Right lobe of liver (tissue), 6 donors: ENCODE data around the gene TBX4. TPM values are rescaled to one million over a fixed set of nuclear protein-coding genes. Genes with fewer than 3 reads are reported as not detected.

ENCODE experiments used
- ATAC-seq, 4 donors: fragments of 200-7000 bp; cut with Tn5 transposase; one replicate each; pipeline ENCODE4 v1.9.1; 2020; ENCODE audit warnings: mild to moderate bottlenecking in 4 of 4, moderate library complexity in 4 of 4
- DNase-seq, 3 donors: peaks; one replicate each; pipeline ENCODE4 v3.0.0-alpha.2; 2020
- H3K27ac ChIP-seq, 3 donors: fragments of 200-600 bp; one replicate each; pipeline ENCODE4 v1.8.0; 2022
- H3K27me3 ChIP-seq, 2 donors: fragments of 200-600 bp; one replicate each; pipeline ENCODE4 v1.8.0; 2022
- H3K36me3 ChIP-seq, 4 donors: fragments of 200-600 bp; sonication (generic) in 1 of 4; one replicate each; pipeline versions ENCODE4 v1.5.1 to v1.8.0; 2017 to 2022; ENCODE audit warnings: control low read depth in 1 of 4
- H3K4me1 ChIP-seq, 4 donors: fragments of 200-600 bp; sonication (generic) in 1 of 4; one replicate each; pipeline versions ENCODE4 v1.5.1 to v1.8.0; 2017 to 2022; ENCODE audit warnings: control low read depth in 1 of 4
- H3K4me3 ChIP-seq, 3 donors: fragments of 200-600 bp; one replicate each; pipeline ENCODE4 v1.8.0; 2022
- H3K9me3 ChIP-seq, 4 donors: fragments of 200-600 bp; sonication (generic) in 1 of 4; one replicate each; pipeline versions ENCODE4 v1.5.1 to v1.8.0; 2017 to 2022; ENCODE audit warnings: control low read depth in 1 of 4
- CTCF ChIP-seq, 4 donors: fragments of 200-600 bp in 3 of 4; fragments of 450-650 bp in 1 of 4; IDR thresholded peaks; one replicate each; pipeline versions ENCODE4 v1.5.1 to v1.8.0; 2016 to 2022; ENCODE audit warnings: antibody characterized with exemption in 4 of 4, mild to moderate bottlenecking in 2 of 4
- POLR2A ChIP-seq: fragments of 450-650 bp; IDR thresholded peaks from one replicate; pipeline ENCODE4 v1.6.1; 2017; ENCODE audit warnings: antibody characterized with exemption, mild to moderate bottlenecking
- WGBS: methylation state at CpG from one replicate; pipeline ENCODE4 v1.1.6; 2018; ENCODE audit warnings: low coverage, low lambda C conversion rate; ENCODE audit not compliant: insufficient coverage; ENCODE audit errors: missing lambda C conversion rate; 5-methylcytosine and 5-hydroxymethylcytosine counted together
- intact Hi-C, 2 donors: fragments of 100-400 bp; cut with DNase I; formaldehyde crosslinking; loops; one replicate each; pipeline versions ENCODE4 v1.11.2 to v1.14.1; 2022
- total RNA-seq, 6 experiments: library from RNA; depleted of rRNA in 2 of 6; stranded (reverse); fragments of >200 nt in 2 of 6; fragmentation: NEBNext Ultra II Directional in 3 of 6; extraction: Animal tissue kit (Norgen Biotek cat#: 25700) in 3 of 6; gene quantifications; one replicate each; pipeline versions ENCODE4 v1.1.0 to v1.2.4, GENCODE V29; 2016 to 2023
- donor health status: DM: no; HTN: yes; CAD: no.
- donor health status: DM: no; HTN: no; CAD: no.
- donor health status: DM: no; HTN: no; CAD: no.
- donor health status: DM: no; HTN: yes; CAD: no.
- donor health status: DM: no; HTN: yes; CAD: no.

Gene TBX4
- total RNA-seq, 6 experiments from 2014 or later = not detected

- no peak for DNase-seq
- no peak overlapping the region for H3K4me3 ChIP-seq
- H3K36me3 ChIP-seq = no peaks in the 10 kb centered on the region
- H3K27ac ChIP-seq = no peak overlapping the region
- H3K27me3 ChIP-seq = no peaks in the 10 kb centered on the region
- intact Hi-C loops = no loop called here
- no peaks in the 10 kb centered on the region for H3K4me1 ChIP-seq
- 58% methylated on average over 3 of the region's 3 CpGs for WGBS
- TF ChIP-seq CTCF (IDR thresholded peaks at IDR 0.05) (no peak), POLR2A (no peak)
- no peaks in the 10 kb centered on the region for H3K9me3 ChIP-seq
- no peak for ATAC-seq
Measured at GRCh38 chr17:61517843-61518606, 65.8 kb downstream of the TBX4 start.

- Histone ChIP-seq H3K4me1 (no peaks in the 10 kb centered on the region), H3K4me3 (no peak overlapping the region), H3K36me3 (no peaks in the 10 kb centered on the region), H3K9me3 (no peaks in the 10 kb centered on the region), H3K27me3 (no peaks in the 10 kb centered on the region), H3K27ac (no peak overlapping the region)
- ATAC-seq (no peak), DNase-seq (no peak)
- intact Hi-C loops = no loop called here
- TF ChIP-seq CTCF (IDR thresholded peaks at IDR 0.05) (no peak), POLR2A (no peak)
- WGBS = 47% methylated on average over 1 of the region's 1 CpG
Measured at GRCh38 chr17:61519139-61519538, 66.9 kb downstream of the TBX4 start.

- H3K4me3 ChIP-seq = no peak overlapping the region
- DNase-seq = no peak
- H3K4me1 ChIP-seq = no peaks in the 10 kb centered on the region
- no peaks in the 10 kb centered on the region for H3K36me3 ChIP-seq
- ATAC-seq = no peak
- TF ChIP-seq CTCF (IDR thresholded peaks at IDR 0.05) (no peak), POLR2A (no peak)
- intact Hi-C loops = no loop called here
- 49% methylated on average over 3 of the region's 3 CpGs for WGBS
- no peaks in the 10 kb centered on the region for H3K9me3 ChIP-seq
- no peak overlapping the region for H3K27ac ChIP-seq
- no peaks in the 10 kb centered on the region for H3K27me3 ChIP-seq
Measured at GRCh38 chr17:61519754-61520440, 67.7 kb downstream of the TBX4 start.

- H3K27ac ChIP-seq = no peak overlapping the region
- DNase-seq (no peak), ATAC-seq (no peak)
- no peak overlapping the region for H3K4me3 ChIP-seq
- no peak for TF ChIP-seq CTCF (IDR thresholded peaks at IDR 0.05)
- TF ChIP-seq POLR2A = no peak
- no peaks in the 10 kb centered on the region for H3K27me3 ChIP-seq
- intact Hi-C loops = no loop called here
- WGBS = 66% methylated on average over 3 of the region's 3 CpGs
- no peaks in the 10 kb centered on the region for H3K4me1 ChIP-seq
- no peaks in the 10 kb centered on the region for H3K9me3 ChIP-seq
- no peaks in the 10 kb centered on the region for H3K36me3 ChIP-seq
Measured at GRCh38 chr17:61520897-61521296, 68.7 kb downstream of the TBX4 start.
